Left ventricle myocardium inferior (tissue), 1 donor: ENCODE data around the gene ABHD5. TPM values are rescaled to one million over a fixed set of nuclear protein-coding genes. Genes with fewer than 3 reads are reported as not detected.

ENCODE experiments used
- DNase-seq: peaks from one replicate; pipeline ENCODE4 v3.0.0-alpha.2; 2020
- H3K27ac ChIP-seq: fragments of 200-600 bp; replicated peaks from 2 replicates; pipeline ENCODE4 v1.8.0; 2021
- H3K27me3 ChIP-seq: fragments of 200-600 bp; 2 replicates; pipeline ENCODE4 v1.8.0; 2021; ENCODE audit warnings: low read depth
- H3K36me3 ChIP-seq: fragments of 200-600 bp; 2 replicates; pipeline ENCODE4 v1.8.0; 2021
- H3K4me1 ChIP-seq: fragments of 200-600 bp; 2 replicates; pipeline ENCODE4 v1.8.0; 2021
- H3K4me3 ChIP-seq: fragments of 200-600 bp; 2 replicates; pipeline ENCODE4 v1.8.0; 2021; ENCODE audit warnings: mild to moderate bottlenecking, moderate library complexity
- H3K9me3 ChIP-seq: fragments of 200-600 bp; replicated peaks from 2 replicates; pipeline ENCODE4 v1.8.0; 2021
- CTCF ChIP-seq: fragments of 200-600 bp; IDR thresholded peaks from 2 replicates; pipeline ENCODE4 v1.8.0; 2021; ENCODE audit warnings: antibody characterized with exemption, mild to moderate bottlenecking, borderline replicate concordance
- intact Hi-C: fragments of 100-400 bp; cut with micrococcal nuclease; formaldehyde crosslinking; loops from one replicate; pipeline ENCODE4 v1.11.0; 2022
- total RNA-seq: library from RNA; stranded (reverse); fragmentation: NEBNext Ultra II Directional; extraction: Animal tissue kit (Norgen Biotek cat#: 25700); gene quantifications from one replicate; pipeline ENCODE4 v1.2.1, GENCODE V29; 2021
- donor health status: DM: no; HTN: yes; CAD: no; lungs with severe emphysema.

Gene ABHD5
- total RNA-seq, 1 donor from 2014 or later = 24.1 TPM

- H3K4me1 ChIP-seq = peaks cover 9% of the 10 kb centered on the region
- intact Hi-C loops = no loop called here
- DNase-seq = no peak
- H3K4me3 ChIP-seq = no peak overlapping the region
- no peaks in the 10 kb centered on the region for H3K27me3 ChIP-seq
- H3K36me3 ChIP-seq = peaks cover 36% of the 10 kb centered on the region
- no peak for TF ChIP-seq CTCF
- no peak overlapping the region for H3K27ac ChIP-seq
- no peaks in the 10 kb centered on the region for H3K9me3 ChIP-seq
Observed at GRCh38 chr3:43706342-43706741, 15.6 kb downstream of the ABHD5 start.

GRCh38 chr3:43707266-43707665 lies 16.5 kb downstream of the ABHD5 start:
- intact Hi-C loops = no loop called here
- no peak for TF ChIP-seq CTCF
- no peak for DNase-seq
- no peaks in the 10 kb centered on the region for H3K27me3 ChIP-seq
- H3K4me3 ChIP-seq = no peak overlapping the region
- H3K4me1 ChIP-seq = peaks cover 9% of the 10 kb centered on the region
- H3K9me3 ChIP-seq = no peaks in the 10 kb centered on the region
- H3K36me3 ChIP-seq = peaks cover 37% of the 10 kb centered on the region
- H3K27ac ChIP-seq = no peak overlapping the region

- no peak for TF ChIP-seq CTCF
- no peak for DNase-seq
- intact Hi-C loops = no loop called here
- H3K36me3 ChIP-seq = peaks cover 38% of the 10 kb centered on the region
- H3K4me3 ChIP-seq = no peak overlapping the region
- peaks cover 9% of the 10 kb centered on the region for H3K4me1 ChIP-seq
- H3K27me3 ChIP-seq = no peaks in the 10 kb centered on the region
- no peak overlapping the region for H3K27ac ChIP-seq
- no peaks in the 10 kb centered on the region for H3K9me3 ChIP-seq
Observed at GRCh38 chr3:43707998-43708397, 17.3 kb downstream of the ABHD5 start.

GRCh38 chr3:43709022-43709421 lies 18.3 kb downstream of the ABHD5 start:
- TF ChIP-seq CTCF = no peak
- peaks cover 9% of the 10 kb centered on the region for H3K4me1 ChIP-seq
- H3K27ac ChIP-seq = no peak overlapping the region
- no peak for DNase-seq
- H3K4me3 ChIP-seq = no peak overlapping the region
- peaks cover 38% of the 10 kb centered on the region for H3K36me3 ChIP-seq
- intact Hi-C loops = no loop called here
- H3K9me3 ChIP-seq = no peaks in the 10 kb centered on the region
- H3K27me3 ChIP-seq = no peaks in the 10 kb centered on the region

- intact Hi-C loops = no loop called here
- H3K27me3 ChIP-seq = no peaks in the 10 kb centered on the region
- no peak for TF ChIP-seq CTCF
- no peaks in the 10 kb centered on the region for H3K4me1 ChIP-seq
- H3K9me3 ChIP-seq = no peaks in the 10 kb centered on the region
- no peak for DNase-seq
- H3K4me3 ChIP-seq = no peak overlapping the region
- H3K27ac ChIP-seq = no peak overlapping the region
- peaks cover 52% of the 10 kb centered on the region for H3K36me3 ChIP-seq
Observed at GRCh38 chr3:43710607-43711006, 19.9 kb downstream of the ABHD5 start.

- no peak for DNase-seq
- no peak for TF ChIP-seq CTCF
- H3K27ac ChIP-seq = no peak overlapping the region
- no peaks in the 10 kb centered on the region for H3K4me1 ChIP-seq
- H3K27me3 ChIP-seq = no peaks in the 10 kb centered on the region
- H3K4me3 ChIP-seq = no peak overlapping the region
- intact Hi-C loops = no loop called here
- H3K9me3 ChIP-seq = no peaks in the 10 kb centered on the region
- H3K36me3 ChIP-seq = peaks cover 58% of the 10 kb centered on the region
Observed at GRCh38 chr3:43718296-43718695, 27.6 kb downstream of the ABHD5 start.
